Amniotic stem cell (primary cell): Measurements from ENCODE around the gene SPPL3.

Experiments
- DNase-seq: peaks from one replicate; lab custom pipeline; 2025; lab: John Stamatoyannopoulos, UW

The SPPL3 gene

GRCh38 chr12:120874547-120875245 lies 29.5 kb downstream of the SPPL3 start:
- no peak for DNase-seq

GRCh38 chr12:120873226-120873625 lies 30.9 kb downstream of the SPPL3 start:
- no peak for DNase-seq

- DNase-seq: no peak
Measured at GRCh38 chr12:120872487-120872886, 31.7 kb downstream of the SPPL3 start.

GRCh38 chr12:120870415-120870814 lies 33.7 kb downstream of the SPPL3 start:
- no peak for DNase-seq

- no peak for DNase-seq
Measured at GRCh38 chr12:120869376-120869775, 34.8 kb downstream of the SPPL3 start.

- DNase-seq: no peak
Measured at GRCh38 chr12:120866108-120866507, 38.0 kb downstream of the SPPL3 start.

- no peak for DNase-seq
Measured at GRCh38 chr12:120865098-120865497, 39.1 kb downstream of the SPPL3 start.

- no peak for DNase-seq
Measured at GRCh38 chr12:120862664-120863063, 41.5 kb downstream of the SPPL3 start.

- no peak for DNase-seq
Measured at GRCh38 chr12:120861074-120861795, 42.9 kb downstream of the SPPL3 start.

GRCh38 chr12:120858306-120859088 lies 45.7 kb downstream of the SPPL3 start:
- no peak for DNase-seq

GRCh38 chr12:120856980-120857379 lies 47.2 kb downstream of the SPPL3 start:
- DNase-seq: no peak

- no peak for DNase-seq
Measured at GRCh38 chr12:120855823-120856588, 48.2 kb downstream of the SPPL3 start.

- no peak for DNase-seq
Measured at GRCh38 chr12:120854804-120855203, 49.4 kb downstream of the SPPL3 start.

- DNase-seq: no peak
Measured at GRCh38 chr12:120853188-120853587, 51.0 kb downstream of the SPPL3 start.

- DNase-seq: no peak
Measured at GRCh38 chr12:120851944-120852343, 52.2 kb downstream of the SPPL3 start.

- no peak for DNase-seq
Measured at GRCh38 chr12:120851444-120851843, 52.7 kb downstream of the SPPL3 start.

GRCh38 chr12:120849765-120850164 lies 54.4 kb downstream of the SPPL3 start:
- DNase-seq: no peak

GRCh38 chr12:120847814-120848213 lies 56.3 kb downstream of the SPPL3 start:
- DNase-seq: no peak

GRCh38 chr12:120847392-120847791 lies 56.8 kb downstream of the SPPL3 start:
- no peak for DNase-seq

GRCh38 chr12:120846721-120847120 lies 57.4 kb downstream of the SPPL3 start:
- DNase-seq: no peak

- no peak for DNase-seq
Measured at GRCh38 chr12:120845696-120846095, 58.5 kb downstream of the SPPL3 start.
